IMR-90 (cell line): ENCODE measurements around the gene NUDT15. TPM values are rescaled to one million over a fixed set of nuclear protein-coding genes. Genes with fewer than 3 reads are reported as not detected.

Source experiments
- CEBPB ChIP-seq: IDR thresholded peaks from 2 replicates; pipeline ENCODE4 v1.6.1; 2012; ENCODE audit warnings: low read depth, low read length, improper control_type of control experiment
- CHD1 ChIP-seq: IDR thresholded peaks from 2 replicates; pipeline ENCODE4 v1.6.1; 2012; ENCODE audit warnings: low read depth, low read length, improper control_type of control experiment
- ELK1 ChIP-seq: fragments of 150-350 bp; IDR thresholded peaks from 2 replicates; pipeline ENCODE4 v1.6.1; 2016; ENCODE audit warnings: low read depth, mild to moderate bottlenecking, low read length, moderate library complexity, borderline replicate concordance
- MAFK ChIP-seq: IDR thresholded peaks from 2 replicates; pipeline ENCODE4 v1.6.1; 2012; ENCODE audit warnings: low read depth, low read length, improper control_type of control experiment
- MXI1 ChIP-seq: IDR thresholded peaks from 2 replicates; pipeline ENCODE4 v1.6.1; 2012; ENCODE audit warnings: low read depth, mild to moderate bottlenecking, low read length, moderate library complexity, borderline replicate concordance
- POLR2A ChIP-seq: IDR thresholded peaks from 2 replicates; pipeline ENCODE4 v1.6.1; 2012; ENCODE audit warnings: mild to moderate bottlenecking, low read depth, low read length
- RAD21 ChIP-seq: IDR thresholded peaks from 2 replicates; pipeline ENCODE4 v1.6.1; 2012; ENCODE audit warnings: low read length, improper control_type of control experiment
- RFX5 ChIP-seq: IDR thresholded peaks from 2 replicates; pipeline ENCODE4 v1.8.0; 2012; ENCODE audit warnings: low read depth, mild to moderate bottlenecking, low read length, moderate library complexity
- polyA plus RNA-seq, 3 experiments: library from polyadenylated mRNA; depleted of rRNA; stranded (reverse); fragments of >200 nt; gene quantifications; 2 replicates each; pipeline ENCODE4 v1.2.3, GENCODE V29; 2012; ENCODE audit warnings: low replicate concordance in 1 of 3
- total RNA-seq: library from RNA; depleted of rRNA; stranded (reverse); fragments of >200 nt; gene quantifications from 2 replicates; pipeline ENCODE4 v1.2.3, GENCODE V29; 2012

The NUDT15 gene
- total and polyA plus RNA-seq, 2 of the 4 experiments (the other 2 are of a cell fraction), result 13.1 to 14.2 TPM

DNA sequence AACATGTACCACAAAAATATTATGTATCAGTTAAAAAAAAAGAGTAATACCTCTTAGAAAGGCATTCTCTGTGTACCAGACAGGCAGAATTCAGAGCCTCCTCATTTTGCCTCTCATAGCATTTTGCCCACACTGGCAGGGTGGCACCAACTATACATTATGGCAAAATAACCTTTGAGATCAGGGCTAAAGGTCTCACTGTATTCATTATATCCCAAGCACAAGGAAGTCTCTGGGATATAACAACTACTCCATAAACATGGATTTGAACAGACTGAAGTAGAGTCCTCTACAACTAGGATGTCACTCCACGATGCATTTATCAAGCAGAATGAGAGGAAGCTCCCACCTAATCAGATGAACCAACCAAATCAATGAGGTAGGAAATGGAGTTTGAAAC lies 47.1 kb upstream of the NUDT15 start (continued):
- no peak for TF ChIP-seq CEBPB
- TF ChIP-seq RAD21, result no peak
- no peak for TF ChIP-seq RFX5
- TF ChIP-seq CHD1, result no peak
- TF ChIP-seq ELK1, result no peak
- no peak for TF ChIP-seq POLR2A
- no peak for TF ChIP-seq MAFK
- TF ChIP-seq MXI1, result no peak
